Effector memory CD4-positive, alpha-beta T cell (primary cell): Measurements from ENCODE around the gene VAV2.

ENCODE experiments used
- DNase-seq, 3 donors: peaks; one replicate each; pipeline ENCODE4 v3.0.0-alpha.2; 2020
- H3K27ac ChIP-seq: 2 replicates; pipeline ENCODE4 v1.7.0; 2013; ENCODE audit warnings: mild to moderate bottlenecking, low read length, moderate library complexity; ENCODE audit not compliant: insufficient read depth, poor library complexity, severe bottlenecking
- H3K27me3 ChIP-seq: replicated peaks from 2 replicates; pipeline ENCODE4 v1.7.0; 2013; ENCODE audit warnings: mild to moderate bottlenecking, low read length; ENCODE audit not compliant: insufficient read depth, control insufficient read depth, poor library complexity, severe bottlenecking
- H3K36me3 ChIP-seq: 2 replicates; pipeline ENCODE4 v1.7.0; 2013; ENCODE audit warnings: mild to moderate bottlenecking, low read length, moderate library complexity; ENCODE audit not compliant: control insufficient read depth, insufficient read depth
- H3K4me1 ChIP-seq: 2 replicates; pipeline ENCODE4 v1.7.0; 2013; ENCODE audit warnings: low read length, mild to moderate bottlenecking; ENCODE audit not compliant: control insufficient read depth, insufficient read depth, poor library complexity, severe bottlenecking
- H3K4me3 ChIP-seq: 2 replicates; pipeline ENCODE4 v1.7.0; 2013; ENCODE audit warnings: low read length, low read depth, mild to moderate bottlenecking; ENCODE audit not compliant: insufficient read depth, poor library complexity, severe bottlenecking
- H3K9me3 ChIP-seq: 2 replicates; pipeline ENCODE4 v1.7.0; 2013; ENCODE audit warnings: mild to moderate bottlenecking, low read length, moderate library complexity; ENCODE audit not compliant: control insufficient read depth

Gene VAV2

GRCh38 chr9:133974631-133975341 lies 17.3 kb downstream of the VAV2 start:
- Histone ChIP-seq H3K4me1 (no peaks in the 10 kb centered on the region), H3K27ac (no peak overlapping the region), H3K36me3 (no peaks in the 10 kb centered on the region), H3K4me3 (no peak overlapping the region), H3K9me3 (no peaks in the 10 kb centered on the region), H3K27me3 (no peaks in the 10 kb centered on the region)
- no peak for DNase-seq

GRCh38 chr9:133973791-133974630 lies 18.1 kb downstream of the VAV2 start:
- Histone ChIP-seq H3K9me3 (no peaks in the 10 kb centered on the region), H3K27ac (no peak overlapping the region), H3K4me3 (no peak overlapping the region), H3K27me3 (no peaks in the 10 kb centered on the region), H3K4me1 (no peaks in the 10 kb centered on the region), H3K36me3 (no peaks in the 10 kb centered on the region)
- DNase-seq = no peak

GRCh38 chr9:133973111-133973790 lies 18.9 kb downstream of the VAV2 start:
- Histone ChIP-seq H3K4me3 (no peak overlapping the region), H3K27ac (no peak overlapping the region), H3K27me3 (no peaks in the 10 kb centered on the region), H3K36me3 (no peaks in the 10 kb centered on the region), H3K4me1 (no peaks in the 10 kb centered on the region), H3K9me3 (no peaks in the 10 kb centered on the region)
- no peak for DNase-seq

DNA sequence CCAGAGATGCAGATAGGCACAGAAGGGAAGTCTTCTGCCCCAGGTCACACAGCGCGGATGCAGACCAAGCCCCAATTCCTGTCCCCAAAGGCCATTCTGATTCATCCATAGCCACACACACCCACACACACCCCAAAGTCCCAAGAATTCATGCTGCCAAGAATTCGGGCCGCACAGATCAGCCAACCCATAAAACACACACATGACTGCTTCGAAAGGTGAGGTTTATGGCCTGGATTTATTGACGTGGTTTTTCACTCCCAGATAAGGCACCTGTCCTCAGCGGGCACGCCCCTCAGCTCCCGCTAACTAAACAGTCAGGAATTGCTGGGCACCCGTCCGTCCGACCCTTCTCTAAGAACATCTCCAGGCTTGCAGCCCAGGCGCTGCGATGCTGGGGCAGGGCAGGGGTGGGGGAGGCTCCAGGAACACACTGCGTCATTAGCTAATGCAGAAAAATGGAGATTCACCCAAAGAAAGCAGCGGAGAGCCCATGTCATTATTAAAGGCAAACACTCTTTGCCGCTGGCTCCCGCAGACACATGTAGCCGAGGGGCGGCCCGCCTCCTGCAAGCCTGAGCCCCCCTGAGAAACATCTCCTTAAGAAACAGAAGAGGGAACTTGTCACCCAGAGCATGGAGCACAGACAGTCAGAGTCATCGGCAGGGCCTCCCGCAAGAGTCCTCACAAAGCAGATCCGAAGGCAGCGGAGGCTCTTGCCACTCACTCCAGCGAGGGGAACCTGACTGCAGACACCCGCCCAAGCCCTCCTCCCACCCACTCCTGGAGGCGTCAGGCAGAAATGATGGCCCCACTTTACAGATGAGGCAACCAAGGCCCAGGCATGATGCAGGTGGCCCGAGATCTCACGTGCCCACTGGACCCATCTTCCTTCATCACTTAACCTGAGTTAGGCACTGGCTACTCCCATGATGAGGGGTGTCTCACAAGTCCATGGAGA lies 19.9 kb downstream of the VAV2 start:
- Histone ChIP-seq H3K4me3 (no peak overlapping the region), H3K36me3 (no peaks in the 10 kb centered on the region), H3K27ac (no peak overlapping the region), H3K9me3 (no peaks in the 10 kb centered on the region), H3K4me1 (no peaks in the 10 kb centered on the region), H3K27me3 (no peaks in the 10 kb centered on the region)
- DNase-seq = no peak

- no peaks in the 10 kb centered on the region for H3K4me1 ChIP-seq
- no peak for DNase-seq
- H3K4me3 ChIP-seq = no peak overlapping the region
- no peaks in the 10 kb centered on the region for H3K27me3 ChIP-seq
- H3K9me3 ChIP-seq = no peaks in the 10 kb centered on the region
- no peaks in the 10 kb centered on the region for H3K36me3 ChIP-seq
- H3K27ac ChIP-seq = no peak overlapping the region
Observed at GRCh38 chr9:133971121-133971951, 20.8 kb downstream of the VAV2 start.

DNA sequence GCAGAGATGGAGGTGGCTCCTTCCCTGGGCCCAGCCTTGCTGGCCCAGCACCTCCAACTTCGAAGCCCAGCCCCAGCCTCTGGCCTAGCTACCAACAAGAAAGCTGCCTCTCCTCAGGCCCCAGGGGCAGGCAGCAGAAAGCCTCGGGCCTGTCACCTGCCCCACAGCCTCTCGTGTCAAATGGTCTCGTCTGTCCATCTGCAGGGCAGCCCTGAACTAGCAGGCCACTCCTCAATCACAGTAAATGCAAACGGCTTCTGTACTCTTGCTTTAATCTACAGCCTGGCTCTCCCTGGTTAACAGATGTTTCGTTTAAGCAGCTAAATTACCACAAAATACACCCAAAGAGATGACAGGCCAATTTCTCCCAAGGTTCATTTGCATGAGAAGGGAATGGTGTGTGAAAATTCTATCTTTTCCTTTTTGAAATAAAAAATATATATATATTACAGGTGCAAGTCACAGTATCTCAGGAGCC lies 21.5 kb downstream of the VAV2 start:
- Histone ChIP-seq H3K9me3 (no peaks in the 10 kb centered on the region), H3K27me3 (no peaks in the 10 kb centered on the region), H3K36me3 (no peaks in the 10 kb centered on the region), H3K27ac (no peak overlapping the region), H3K4me1 (no peaks in the 10 kb centered on the region), H3K4me3 (no peak overlapping the region)
- no peak for DNase-seq

GRCh38 chr9:133969681-133970580 lies 22.2 kb downstream of the VAV2 start:
- Histone ChIP-seq H3K9me3 (no peaks in the 10 kb centered on the region), H3K4me1 (no peaks in the 10 kb centered on the region), H3K4me3 (no peak overlapping the region), H3K27ac (no peak overlapping the region), H3K27me3 (no peaks in the 10 kb centered on the region), H3K36me3 (no peaks in the 10 kb centered on the region)
- DNase-seq = no peak

GRCh38 chr9:133968966-133969617 lies 23.0 kb downstream of the VAV2 start:
- no peaks in the 10 kb centered on the region for H3K9me3 ChIP-seq
- H3K27ac ChIP-seq = no peak overlapping the region
- H3K27me3 ChIP-seq = no peaks in the 10 kb centered on the region
- no peaks in the 10 kb centered on the region for H3K36me3 ChIP-seq
- H3K4me3 ChIP-seq = no peak overlapping the region
- no peaks in the 10 kb centered on the region for H3K4me1 ChIP-seq
- DNase-seq = no peak
